A673 (cell line): Measurements from ENCODE around the gene AHRR. TPM values are rescaled to one million over a fixed set of nuclear protein-coding genes. Genes with fewer than 3 reads are reported as not detected.

Experiments
- BruUV-seq: library from RNA; stranded (reverse); fragments of 400-500 nt; replicated peaks from 2 replicates; lab custom pipeline; 2021; lab: Mats Ljungman, UMichigan
- CTCF ChIA-PET: fragments of 300-600 bp; sonication (Branson Sonifier 250); formaldehyde crosslinking; loops from one replicate; lab custom pipeline; 2022; ENCODE audit warnings: antibody characterized with exemption; lab: Charles Lee
- POLR2A ChIA-PET: fragments of 300-600 bp; sonication (Branson Sonifier 250); formaldehyde crosslinking; loops from one replicate; lab custom pipeline; 2022; ENCODE audit warnings: antibody characterized with exemption; ENCODE audit not compliant: low non-redundant PET; lab: Charles Lee
- DNase-seq: peaks from one replicate; pipeline ENCODE4 v3.0.0-alpha.2; 2015; ENCODE audit warnings: low spot score
- H3K27ac ChIP-seq: fragments of 200-600 bp; sonication (generic); 2 replicates; pipeline ENCODE4 v1.5.1; 2016; ENCODE audit warnings: mixed run types, low read depth, mild to moderate bottlenecking, mixed read lengths, antibody characterized with exemption, low read length; ENCODE audit not compliant: poor library complexity, severe bottlenecking
- H3K27me3 ChIP-seq: fragments of 200-600 bp; sonication (generic); replicated peaks from 2 replicates; pipeline ENCODE4 v1.6.1; 2017; ENCODE audit warnings: mixed run types, low read depth, mild to moderate bottlenecking, mixed read lengths, antibody characterized with exemption, low read length; ENCODE audit not compliant: insufficient read depth, poor library complexity
- H3K36me3 ChIP-seq: fragments of 200-600 bp; sonication (generic); 2 replicates; pipeline ENCODE4 v1.6.1; 2016; ENCODE audit warnings: mixed run types, mild to moderate bottlenecking, mixed read lengths, antibody characterized with exemption, low read length; ENCODE audit not compliant: insufficient read depth, poor library complexity, severe bottlenecking
- H3K4me1 ChIP-seq: fragments of 200-600 bp; sonication (generic); 2 replicates; pipeline ENCODE4 v1.6.1; 2017; ENCODE audit warnings: mixed run types, mild to moderate bottlenecking, mixed read lengths, antibody characterized with exemption, low read length; ENCODE audit not compliant: insufficient read depth, poor library complexity, severe bottlenecking
- H3K4me3 ChIP-seq: fragments of 200-600 bp; sonication (generic); 2 replicates; pipeline ENCODE4 v1.5.1; 2016; ENCODE audit warnings: low read depth, mixed run types, mild to moderate bottlenecking, mixed read lengths, low read length; ENCODE audit not compliant: poor library complexity, severe bottlenecking
- H3K9me3 ChIP-seq: fragments of 200-600 bp; sonication (generic); 2 replicates; pipeline ENCODE4 v1.6.1; 2016; ENCODE audit warnings: mixed run types, low read depth, mild to moderate bottlenecking, mixed read lengths, antibody characterized with exemption, low read length; ENCODE audit not compliant: poor library complexity, severe bottlenecking
- CTCF ChIP-seq: fragments of 300-800, 200-600 bp; sonication (generic); conservative IDR thresholded peaks from 2 replicates; pipeline ENCODE4 v1.5.1; 2017; ENCODE audit warnings: low read depth, mild to moderate bottlenecking, antibody characterized with exemption, low read length, moderate library complexity, mixed read lengths
- EZH2 ChIP-seq: fragments of 200-600 bp; sonication (generic); IDR thresholded peaks from 2 replicates; pipeline ENCODE4 v1.6.1; 2017; ENCODE audit warnings: borderline replicate concordance, low read depth, mild to moderate bottlenecking, mixed read lengths, antibody characterized with exemption, low read length; ENCODE audit not compliant: poor library complexity, severe bottlenecking
- intact Hi-C: fragments of 100-400 bp; cut with micrococcal nuclease; formaldehyde crosslinking; loops from one replicate; pipeline ENCODE4 v1.10.0; 2022; ENCODE audit not compliant: unreplicated experiment
- total RNA-seq: library from RNA; stranded (reverse); gene quantifications from 2 replicates; pipeline ENCODE4 v1.2.3, GENCODE V29; 2021

AHRR gene
- total RNA-seq, 1 experiment from 2014 or later, result 2.2 TPM

- H3K9me3 ChIP-seq, result no peaks in the 10 kb centered on the region
- H3K4me1 ChIP-seq, result peaks cover 7% of the 10 kb centered on the region
- CTCF ChIA-PET, result no interaction called here
- no peak overlapping the region for H3K4me3 ChIP-seq
- intact Hi-C loops, result no loop called here
- no TSS peak for BruUV-seq
- H3K36me3 ChIP-seq, result peaks cover 6% of the 10 kb centered on the region
- H3K27ac ChIP-seq, result no peak overlapping the region
- no peak for TF ChIP-seq CTCF
- TF ChIP-seq EZH2, result no peak
- DNase-seq, result no peak
- POLR2A ChIA-PET, result no interaction called here
- H3K27me3 ChIP-seq, result no peaks in the 10 kb centered on the region
These were observed 8.7 kb upstream of the AHRR start for GRCh38 chr5:312845-313244.

GRCh38 chr5:313265-313664 lies 8.2 kb upstream of the AHRR start:
- no TSS peak for BruUV-seq
- intact Hi-C loops, result no loop called here
- ChIA-PET POLR2A (no interaction called here), CTCF (no interaction called here)
- peaks cover 8% of the 10 kb centered on the region for H3K4me1 ChIP-seq
- no peak for DNase-seq
- H3K9me3 ChIP-seq, result no peaks in the 10 kb centered on the region
- peaks cover 6% of the 10 kb centered on the region for H3K36me3 ChIP-seq
- no peak overlapping the region for H3K27ac ChIP-seq
- no peaks in the 10 kb centered on the region for H3K27me3 ChIP-seq
- TF ChIP-seq EZH2 (no peak), CTCF (no peak)
- no peak overlapping the region for H3K4me3 ChIP-seq

GRCh38 chr5:313806-314376 lies 7.6 kb upstream of the AHRR start:
- BruUV-seq, result no TSS peak
- Histone ChIP-seq H3K27ac (no peak overlapping the region), H3K4me3 (no peak overlapping the region), H3K9me3 (no peaks in the 10 kb centered on the region), H3K36me3 (peaks cover 6% of the 10 kb centered on the region), H3K4me1 (peaks cover 14% of the 10 kb centered on the region), H3K27me3 (no peaks in the 10 kb centered on the region)
- no peak for DNase-seq
- ChIA-PET CTCF (no interaction called here), POLR2A (no interaction called here)
- intact Hi-C loops, result no loop called here
- TF ChIP-seq EZH2 (no peak), CTCF (no peak)
